ENCODE results near the gene ZNF683. TPM values are rescaled to one million over a fixed set of nuclear protein-coding genes. Genes with fewer than 3 reads are reported as not detected.
A peak's percentile ranks its signal among the peaks of the same experiment; 100 is the strongest.

Gene ZNF683
- total and polyA plus RNA-seq, 9 of the 15 experiments (the other 6 are each of a cell fraction or from before 2014, with no cell fraction given): not detected

DNA sequence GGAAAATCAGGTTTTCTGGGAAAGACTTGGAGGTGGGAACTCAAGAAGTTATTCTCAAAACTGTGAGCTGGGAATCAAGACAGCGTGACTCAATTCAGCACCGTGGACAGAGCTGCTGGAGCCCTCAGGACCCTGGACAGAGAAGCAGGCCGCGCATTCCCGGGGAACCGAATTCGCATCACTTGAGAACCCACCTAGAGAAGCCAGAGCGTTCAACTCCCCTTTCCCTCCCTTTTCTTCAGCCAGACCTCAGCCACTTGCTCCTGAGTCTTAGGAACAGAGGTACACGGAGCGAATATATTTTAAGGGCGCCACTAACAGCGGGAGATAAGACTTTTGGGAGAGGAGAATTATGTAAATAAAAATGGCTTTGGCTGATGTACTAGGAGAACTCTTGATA, 36.1 kb upstream of the ZNF683 start (continued):
- TF ChIP-seq DDX20 (tag; IDR thresholded peaks at IDR 0.05; ENCODE audit: low read depth) (peak; percentile 86), CEBPB (tag; IDR thresholded peaks at IDR 0.05) (no peak), CC2D1A (IDR thresholded peaks at IDR 0.05) (peak; percentile 39; the same call in 1 of the 2 replicates), SMAD4 (CRISPR knock-in tag; conservative IDR thresholded peaks at IDR 0.05) (peak; percentile 93), FOXA3 (CRISPR knock-in tag; conservative IDR thresholded peaks at IDR 0.05 in 1 of 2, IDR thresholded peaks at IDR 0.05 in 1 of 2) (peak in 1 of 2 experiments; percentile 97; a peak in 2 of 4 replicates), SREBF2 (CRISPR knock-in tag; IDR thresholded peaks at IDR 0.05) (peak; percentile 100), TCF7 (IDR thresholded peaks at IDR 0.05; ENCODE audit: borderline replicate concordance) (no peak; the same call in 1 of the 2 replicates), ZNF134 (CRISPR knock-in tag; conservative IDR thresholded peaks at IDR 0.05) (peak; percentile 66), TBL1XR1 (IDR thresholded peaks at IDR 0.05; ENCODE audit: low read length in 2 of 2) (peak in 1 of 2 experiments; percentile 34; a peak in 1 of 4 replicates), ZNF354B (CRISPR knock-in tag; IDR thresholded peaks at IDR 0.05) (peak; percentile 48; the same call in 1 of the 2 replicates), ZKSCAN8 (CRISPR knock-in tag; IDR thresholded peaks at IDR 0.05) (0 out of 2 replicates have a peak, but pooled peaks have one; percentile 56), HNRNPLL (IDR thresholded peaks at IDR 0.05; ENCODE audit: low read depth, low read length, poor library complexity, severe bottlenecking) (no peak), EHMT2 (IDR thresholded peaks at IDR 0.05) (peak; percentile 100)
- TF ChIP-seq, protein P1, sequence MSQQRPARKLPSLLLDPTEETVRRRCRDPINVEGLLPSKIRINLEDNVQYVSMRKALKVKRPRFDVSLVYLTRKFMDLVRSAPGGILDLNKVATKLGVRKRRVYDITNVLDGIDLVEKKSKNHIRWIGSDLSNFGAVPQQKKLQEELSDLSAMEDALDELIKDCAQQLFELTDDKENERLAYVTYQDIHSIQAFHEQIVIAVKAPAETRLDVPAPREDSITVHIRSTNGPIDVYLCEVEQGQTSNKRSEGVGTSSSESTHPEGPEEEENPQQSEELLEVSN (IDR thresholded peaks at IDR 0.05; ENCODE audit: borderline replicate concordance in 1 of 2, extremely low read depth in 1 of 2, insufficient read depth in 1 of 2, insufficient read length in 1 of 2, low read depth in 1 of 2, low read length in 1 of 2, poor library complexity in 1 of 2, severe bottlenecking in 1 of 2): peak; percentile 13 to 66
- TF ChIP-seq, protein P2, sequence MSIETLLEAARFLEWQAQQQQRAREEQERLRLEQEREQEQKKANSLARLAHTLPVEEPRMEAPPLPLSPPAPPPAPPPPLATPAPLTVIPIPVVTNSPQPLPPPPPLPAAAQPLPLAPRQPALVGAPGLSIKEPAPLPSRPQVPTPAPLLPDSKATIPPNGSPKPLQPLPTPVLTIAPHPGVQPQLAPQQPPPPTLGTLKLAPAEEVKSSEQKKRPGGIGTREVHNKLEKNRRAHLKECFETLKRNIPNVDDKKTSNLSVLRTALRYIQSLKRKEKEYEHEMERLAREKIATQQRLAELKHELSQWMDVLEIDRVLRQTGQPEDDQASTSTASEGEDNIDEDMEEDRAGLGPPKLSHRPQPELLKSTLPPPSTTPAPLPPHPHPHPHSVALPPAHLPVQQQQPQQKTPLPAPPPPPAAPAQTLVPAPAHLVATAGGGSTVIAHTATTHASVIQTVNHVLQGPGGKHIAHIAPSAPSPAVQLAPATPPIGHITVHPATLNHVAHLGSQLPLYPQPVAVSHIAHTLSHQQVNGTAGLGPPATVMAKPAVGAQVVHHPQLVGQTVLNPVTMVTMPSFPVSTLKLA (conservative IDR thresholded peaks at IDR 0.05): peak; percentile 98 to 99
- TF ChIP-seq, protein P3, sequence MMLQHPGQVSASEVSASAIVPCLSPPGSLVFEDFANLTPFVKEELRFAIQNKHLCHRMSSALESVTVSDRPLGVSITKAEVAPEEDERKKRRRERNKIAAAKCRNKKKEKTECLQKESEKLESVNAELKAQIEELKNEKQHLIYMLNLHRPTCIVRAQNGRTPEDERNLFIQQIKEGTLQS (IDR thresholded peaks at IDR 0.05): no peak
- TF ChIP-seq, protein P3 (CRISPR knock-in tag; conservative IDR thresholded peaks at IDR 0.05): peak; percentile 99
- TF ChIP-seq, protein P4, sequence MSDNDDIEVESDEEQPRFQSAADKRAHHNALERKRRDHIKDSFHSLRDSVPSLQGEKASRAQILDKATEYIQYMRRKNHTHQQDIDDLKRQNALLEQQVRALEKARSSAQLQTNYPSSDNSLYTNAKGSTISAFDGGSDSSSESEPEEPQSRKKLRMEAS (CRISPR knock-in tag; IDR thresholded peaks at IDR 0.05): peak; percentile 96
- TF ChIP-seq, protein P5, sequence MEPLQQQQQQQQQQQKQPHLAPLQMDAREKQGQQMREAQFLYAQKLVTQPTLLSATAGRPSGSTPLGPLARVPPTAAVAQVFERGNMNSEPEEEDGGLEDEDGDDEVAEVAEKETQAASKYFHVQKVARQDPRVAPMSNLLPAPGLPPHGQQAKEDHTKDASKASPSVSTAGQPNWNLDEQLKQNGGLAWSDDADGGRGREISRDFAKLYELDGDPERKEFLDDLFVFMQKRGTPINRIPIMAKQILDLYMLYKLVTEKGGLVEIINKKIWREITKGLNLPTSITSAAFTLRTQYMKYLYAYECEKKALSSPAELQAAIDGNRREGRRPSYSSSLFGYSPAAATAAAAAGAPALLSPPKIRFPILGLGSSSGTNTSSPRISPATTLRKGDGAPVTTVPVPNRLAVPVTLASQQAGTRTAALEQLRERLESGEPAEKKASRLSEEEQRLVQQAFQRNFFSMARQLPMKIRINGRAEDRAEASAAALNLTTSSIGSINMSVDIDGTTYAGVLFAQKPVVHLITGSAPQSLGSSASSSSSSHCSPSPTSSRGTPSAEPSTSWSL (CRISPR knock-in tag; IDR thresholded peaks at IDR 0.05; ENCODE audit: borderline replicate concordance): peak; percentile 50; the same call in 1 of the 2 replicates
- TF ChIP-seq, protein P6, sequence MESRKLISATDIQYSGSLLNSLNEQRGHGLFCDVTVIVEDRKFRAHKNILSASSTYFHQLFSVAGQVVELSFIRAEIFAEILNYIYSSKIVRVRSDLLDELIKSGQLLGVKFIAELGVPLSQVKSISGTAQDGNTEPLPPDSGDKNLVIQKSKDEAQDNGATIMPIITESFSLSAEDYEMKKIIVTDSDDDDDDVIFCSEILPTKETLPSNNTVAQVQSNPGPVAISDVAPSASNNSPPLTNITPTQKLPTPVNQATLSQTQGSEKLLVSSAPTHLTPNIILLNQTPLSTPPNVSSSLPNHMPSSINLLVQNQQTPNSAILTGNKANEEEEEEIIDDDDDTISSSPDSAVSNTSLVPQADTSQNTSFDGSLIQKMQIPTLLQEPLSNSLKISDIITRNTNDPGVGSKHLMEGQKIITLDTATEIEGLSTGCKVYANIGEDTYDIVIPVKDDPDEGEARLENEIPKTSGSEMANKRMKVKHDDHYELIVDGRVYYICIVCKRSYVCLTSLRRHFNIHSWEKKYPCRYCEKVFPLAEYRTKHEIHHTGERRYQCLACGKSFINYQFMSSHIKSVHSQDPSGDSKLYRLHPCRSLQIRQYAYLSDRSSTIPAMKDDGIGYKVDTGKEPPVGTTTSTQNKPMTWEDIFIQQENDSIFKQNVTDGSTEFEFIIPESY (CRISPR knock-in tag; IDR thresholded peaks at IDR 0.05): peak; percentile 98
